ENCODE data around the gene PRKCE.

The PRKCE gene

DNA sequence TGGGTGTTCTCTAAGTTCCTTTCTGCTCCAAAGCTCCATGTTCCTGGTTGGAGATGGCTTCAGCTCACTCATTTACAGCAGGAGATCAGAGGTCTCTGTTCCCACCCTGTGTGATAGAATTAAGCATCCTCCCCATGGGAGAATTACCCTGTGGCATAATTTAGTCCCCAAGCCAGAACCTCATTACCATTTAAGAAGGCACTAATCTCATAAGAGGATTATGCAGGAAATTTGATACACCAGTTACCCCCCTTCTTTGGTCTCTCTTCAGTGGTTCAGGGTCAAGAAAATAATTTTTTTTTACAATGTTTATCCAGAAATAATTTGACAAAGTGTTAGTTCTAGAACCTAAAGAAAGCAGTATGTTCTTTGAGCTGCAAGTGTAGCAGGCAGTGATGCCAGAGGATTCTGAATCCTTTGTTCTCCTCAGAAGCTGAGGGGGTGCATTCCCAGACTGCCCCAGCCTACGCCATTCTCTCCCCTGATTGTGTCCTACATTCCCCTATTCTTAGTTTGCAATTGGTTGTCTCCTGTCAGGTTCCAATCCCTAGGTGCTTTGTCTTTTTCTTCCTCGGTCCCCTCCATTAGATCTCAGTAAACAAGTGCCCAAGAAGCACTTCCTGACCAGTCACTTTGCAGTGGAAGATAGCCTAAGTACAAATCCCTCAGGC is 163.6 kb downstream of the PRKCE start:
- H3K27ac Mint-ChIP-seq, result peak overlapping the region in 1 of 2 donors; percentile 27
- H3K4me1 Mint-ChIP-seq, result peaks cover 6% of the 10 kb centered on the region
- no peak for ATAC-seq

DNA sequence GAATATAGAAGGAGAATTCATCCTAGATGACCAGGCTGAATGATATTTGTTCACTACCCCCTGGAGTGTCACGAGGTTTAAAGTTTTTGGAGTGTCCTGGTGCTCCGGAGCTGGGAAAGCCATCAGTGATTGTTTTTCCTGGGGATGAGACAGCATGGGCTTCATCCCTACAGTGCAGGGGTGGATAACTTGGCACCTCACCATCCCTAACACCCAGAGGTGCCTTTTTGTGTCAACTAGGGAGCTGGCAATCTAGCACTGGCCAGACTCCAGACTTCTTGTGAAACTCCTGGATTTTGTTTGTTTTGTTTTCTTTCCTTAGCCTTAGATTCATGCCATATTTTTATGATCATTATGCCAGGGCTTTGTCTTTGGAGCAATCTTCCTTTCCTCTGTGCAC is 164.8 kb downstream of the PRKCE start:
- DNase-seq (no peak), ATAC-seq (no peak)
- Mint-ChIP-seq H3K9me3 (no peaks in the 10 kb centered on the region), H3K4me3 (no peak overlapping the region), H3K27me3 (no peaks in the 10 kb centered on the region), H3K27ac (no peak overlapping the region), H3K4me1 (peaks cover 11% of the 10 kb centered on the region)

More for the DNA sequence above, 163.6 kb downstream of the PRKCE start:
- no peak for DNase-seq
- Mint-ChIP-seq H3K4me3 (no peak overlapping the region), H3K9me3 (no peaks in the 10 kb centered on the region), H3K27me3 (no peaks in the 10 kb centered on the region)

DNA sequence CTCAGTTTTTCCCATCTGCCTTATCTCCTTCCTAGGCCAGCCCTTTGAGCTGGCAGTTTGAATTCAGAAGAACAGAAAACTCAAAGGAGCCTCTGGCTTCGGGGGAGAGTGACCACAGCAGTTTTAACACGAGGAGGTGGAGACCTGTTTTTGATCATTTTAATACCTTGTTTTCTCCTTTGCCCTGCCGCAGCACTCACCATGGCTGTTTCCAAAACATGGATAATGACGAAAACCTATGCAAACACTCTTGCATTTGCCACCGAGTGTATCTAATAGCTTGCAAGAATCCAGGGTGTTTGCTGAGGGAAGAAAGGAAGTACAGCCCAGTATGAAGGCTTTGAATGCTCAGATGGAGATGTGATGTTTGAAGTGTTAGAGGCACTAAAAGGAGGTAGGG is 167.1 kb downstream of the PRKCE start:
- Mint-ChIP-seq H3K4me3 (no peak overlapping the region), H3K9me3 (no peaks in the 10 kb centered on the region), H3K27ac (no peak overlapping the region), H3K27me3 (no peaks in the 10 kb centered on the region), H3K4me1 (peaks cover 19% of the 10 kb centered on the region)
- DNase-seq (no peak), ATAC-seq (no peak)

DNA sequence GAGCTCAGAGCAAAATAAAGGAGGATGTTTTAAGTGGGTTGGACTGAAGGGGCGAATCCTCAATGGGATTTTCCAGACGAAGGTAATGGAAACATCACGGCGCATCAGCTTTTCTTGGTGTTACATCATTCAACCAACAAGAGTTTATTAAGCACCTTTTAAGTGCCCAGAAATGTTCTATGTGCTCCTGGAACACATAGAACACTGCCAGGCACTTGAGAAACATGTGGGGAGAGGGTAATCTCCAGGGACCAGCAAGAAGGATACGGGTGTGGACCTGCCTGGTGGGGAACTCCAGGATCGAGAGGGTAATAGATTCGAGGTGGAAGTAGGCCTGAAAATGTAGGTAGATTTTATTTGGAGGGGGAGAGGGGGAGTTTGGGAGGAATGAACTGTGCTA is 168.6 kb downstream of the PRKCE start:
- Mint-ChIP-seq H3K9me3 (no peaks in the 10 kb centered on the region), H3K27ac (peak overlapping the region in 1 of 2 donors; percentile 86), H3K4me3 (no peak overlapping the region), H3K4me1 (peaks cover 25% of the 10 kb centered on the region), H3K27me3 (no peaks in the 10 kb centered on the region)
- ATAC-seq, result no peak
- DNase-seq, result no peak

DNA sequence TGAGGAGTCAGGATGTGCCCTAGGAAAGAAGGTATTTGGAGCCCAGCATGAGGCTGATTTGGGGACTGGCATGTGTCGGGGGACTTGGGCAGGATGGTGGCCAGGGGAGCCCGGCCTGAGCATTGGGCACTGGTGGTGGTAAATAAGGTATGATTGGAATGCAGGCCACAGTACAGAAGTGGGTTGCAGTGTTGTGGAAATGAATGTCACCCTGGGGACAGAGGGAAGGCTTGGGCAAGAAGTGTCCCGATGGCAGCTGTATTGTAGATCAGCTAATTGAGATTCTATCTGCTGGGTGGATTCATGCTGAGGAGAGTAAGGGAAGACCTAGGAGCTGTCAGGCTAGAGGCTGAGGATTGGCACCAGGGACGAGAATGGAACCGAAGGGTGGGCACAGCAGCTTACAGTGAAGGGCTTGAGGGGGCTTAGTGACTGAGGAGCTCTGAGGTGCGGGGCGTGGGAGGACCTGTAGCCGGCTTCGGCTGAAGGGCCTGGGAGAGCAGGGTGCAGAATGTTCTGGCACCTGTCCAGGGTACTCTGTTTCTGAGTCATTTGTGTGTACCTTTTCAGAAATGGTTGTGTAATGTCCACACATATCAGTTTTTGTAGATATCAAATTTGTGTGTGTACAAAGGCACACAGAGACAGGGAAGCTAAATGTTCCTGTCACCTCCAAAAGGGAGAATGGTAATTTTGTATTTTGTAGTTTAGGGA is 170.2 kb downstream of the PRKCE start:
- Mint-ChIP-seq H3K4me1 (peaks cover 26% of the 10 kb centered on the region), H3K27me3 (no peaks in the 10 kb centered on the region)
- ATAC-seq, result no peak

DNA sequence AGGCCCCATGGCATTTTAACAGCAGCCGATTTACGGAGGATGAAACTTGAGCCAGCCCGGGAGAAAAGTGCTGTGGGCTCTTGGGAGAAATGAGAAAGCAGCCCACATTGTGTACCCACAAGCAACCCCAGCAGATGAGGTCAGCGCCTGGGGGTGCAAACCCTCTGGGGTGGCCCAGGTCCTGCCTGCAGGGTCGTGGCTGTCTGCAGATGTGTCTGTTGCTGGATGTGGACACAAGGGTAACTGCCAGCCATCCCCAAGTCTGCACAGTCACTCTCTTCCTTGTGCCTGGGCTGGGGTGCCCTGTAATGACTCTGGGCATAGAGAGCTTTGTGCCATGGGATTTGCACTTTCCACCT is 170.8 kb downstream of the PRKCE start:
- Mint-ChIP-seq H3K27ac (no peak overlapping the region), H3K9me3 (no peaks in the 10 kb centered on the region)

More for the DNA sequence above, 170.2 kb downstream of the PRKCE start:
- no peak overlapping the region for H3K27ac Mint-ChIP-seq
- no peak for DNase-seq
- H3K9me3 Mint-ChIP-seq, result no peaks in the 10 kb centered on the region
- no peak overlapping the region for H3K4me3 Mint-ChIP-seq

DNA sequence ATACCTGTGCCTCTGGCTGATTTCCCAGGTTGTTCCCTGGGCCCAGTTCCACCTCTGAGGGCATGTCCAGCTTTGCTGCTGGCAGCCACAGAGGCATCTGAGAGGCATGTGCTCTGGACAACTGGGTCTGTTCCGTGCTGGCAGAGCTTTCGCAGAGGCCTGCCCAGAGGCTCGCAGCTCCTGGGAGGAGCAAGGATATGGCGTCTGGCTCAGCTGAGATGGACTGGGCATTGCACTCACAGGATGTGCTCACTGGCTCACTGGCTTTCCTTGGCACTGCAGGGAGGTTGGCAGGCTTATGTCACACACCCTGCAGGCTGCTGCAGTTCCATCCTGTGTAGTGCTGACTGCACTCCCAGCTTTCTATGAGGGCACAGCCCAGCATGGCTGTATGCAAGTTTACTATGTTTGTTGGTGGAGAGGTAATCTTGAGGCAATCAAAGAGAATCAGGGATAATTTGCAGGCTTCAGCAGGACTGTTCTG is 172.3 kb downstream of the PRKCE start:
- peaks cover 26% of the 10 kb centered on the region for H3K4me1 Mint-ChIP-seq
- no peak for DNase-seq
- no peak overlapping the region for H3K4me3 Mint-ChIP-seq
- no peaks in the 10 kb centered on the region for H3K27me3 Mint-ChIP-seq
- peak; percentile 28 for ATAC-seq
- H3K27ac Mint-ChIP-seq, result no peak overlapping the region
- H3K9me3 Mint-ChIP-seq, result no peaks in the 10 kb centered on the region

More for the DNA sequence above, 170.8 kb downstream of the PRKCE start:
- Mint-ChIP-seq H3K27me3 (no peaks in the 10 kb centered on the region), H3K4me3 (no peak overlapping the region), H3K4me1 (peaks cover 26% of the 10 kb centered on the region)
- DNase-seq, result no peak
- ATAC-seq, result no peak

DNA sequence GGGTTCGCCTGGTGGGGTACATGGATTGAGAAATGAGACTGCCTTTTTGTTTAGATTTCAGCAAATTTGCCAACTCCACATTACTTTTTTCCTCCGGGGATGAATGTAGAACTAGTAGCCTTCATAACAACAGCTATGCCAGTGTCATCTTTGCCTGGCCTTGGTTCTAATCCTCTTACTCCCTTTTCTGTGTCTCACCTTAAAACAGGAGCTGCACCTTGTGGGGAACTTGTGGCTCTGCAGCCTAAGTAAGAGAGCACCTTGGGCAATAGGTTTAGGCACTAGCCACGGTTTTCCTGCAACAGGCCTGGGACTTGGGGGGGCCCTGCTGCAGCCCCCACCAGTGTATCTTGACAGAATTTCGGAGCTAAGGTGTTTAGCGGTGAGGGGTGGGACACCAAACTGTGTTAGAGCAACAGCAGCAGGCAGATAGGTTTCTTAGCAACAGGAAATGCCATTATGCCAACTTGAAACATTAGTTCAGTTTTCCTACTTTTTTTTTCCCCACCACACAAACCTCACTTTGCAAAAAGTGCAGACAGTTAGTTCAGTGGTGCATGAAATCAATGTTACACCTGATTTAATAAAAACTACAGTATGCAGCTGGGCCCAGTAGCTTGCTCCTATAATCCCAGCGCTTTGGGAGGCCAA is 173.7 kb downstream of the PRKCE start:
- H3K27me3 Mint-ChIP-seq, result no peaks in the 10 kb centered on the region
- H3K4me1 Mint-ChIP-seq, result peaks cover 19% of the 10 kb centered on the region
- H3K9me3 Mint-ChIP-seq, result peaks cover 4 to 7% of the 10 kb centered on the region in 2 donors
- DNase-seq, result no peak
- H3K27ac Mint-ChIP-seq, result peak overlapping the region in 1 of 2 donors; percentile 82
- H3K4me3 Mint-ChIP-seq, result no peak overlapping the region
- no peak for ATAC-seq

DNA sequence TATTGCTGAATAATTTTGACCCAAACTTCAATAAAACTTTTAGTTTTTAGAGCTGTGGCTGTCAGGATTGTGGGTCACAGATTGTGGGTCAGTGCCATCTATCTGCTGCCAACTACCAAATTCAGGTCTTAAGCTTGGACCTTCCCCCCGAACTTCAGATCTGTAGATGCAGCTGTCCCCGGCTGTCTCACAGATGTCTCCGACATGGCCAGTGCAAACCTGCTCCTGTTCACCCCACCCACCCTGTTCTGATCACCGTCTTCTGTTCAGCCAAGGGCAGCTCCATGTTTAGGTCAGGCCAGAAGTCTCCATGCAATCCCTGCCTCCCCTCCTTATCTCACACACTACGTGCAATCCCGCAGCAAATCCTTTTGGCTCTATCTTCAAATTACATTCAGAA is 175.0 kb downstream of the PRKCE start:
- Mint-ChIP-seq H3K4me1 (peaks cover 13% of the 10 kb centered on the region), H3K27ac (no peak overlapping the region), H3K27me3 (no peaks in the 10 kb centered on the region), H3K9me3 (peaks cover 18 to 20% of the 10 kb centered on the region in 2 donors), H3K4me3 (no peak overlapping the region)
- no peak for DNase-seq
- no peak for ATAC-seq

DNA sequence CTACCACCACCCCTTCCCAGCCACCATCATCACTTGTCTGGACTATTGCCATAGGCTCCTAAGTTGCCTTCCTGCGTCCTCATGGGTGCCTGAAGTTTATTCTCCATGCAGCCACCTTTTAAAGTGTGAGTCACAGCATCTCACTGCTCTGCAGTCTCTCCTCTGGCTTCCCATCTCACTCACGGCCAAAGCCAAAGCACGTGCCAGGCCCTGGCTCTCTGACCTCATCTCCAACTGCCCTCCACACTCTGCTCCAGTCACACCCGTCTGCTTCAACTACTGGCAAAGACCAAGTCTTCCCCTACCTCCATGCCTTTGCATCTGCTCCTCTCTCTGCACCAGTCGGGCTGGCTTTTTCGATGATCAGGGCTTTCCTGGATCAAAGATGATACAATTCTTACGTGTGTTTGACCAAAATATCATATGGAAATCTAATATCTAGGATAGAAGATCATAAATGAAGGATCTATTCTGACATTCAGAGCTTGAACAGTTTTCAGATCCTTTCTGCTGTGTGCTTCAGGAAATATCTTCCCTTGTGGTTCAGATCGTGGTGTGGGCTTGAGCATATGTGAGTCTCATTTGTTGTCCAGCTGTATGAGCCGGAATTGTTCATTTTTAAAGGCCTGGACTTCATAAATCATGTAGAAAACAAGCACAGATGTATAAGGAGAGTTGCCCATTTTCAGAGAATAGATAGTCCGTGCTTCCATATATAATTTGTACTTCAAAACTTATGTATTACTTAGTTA is 175.6 kb downstream of the PRKCE start:
- no peaks in the 10 kb centered on the region for H3K27me3 Mint-ChIP-seq
- DNase-seq (no peak), ATAC-seq (no peak)
- peaks cover 18 to 20% of the 10 kb centered on the region in 2 donors for H3K9me3 Mint-ChIP-seq
- peaks cover 7% of the 10 kb centered on the region for H3K4me1 Mint-ChIP-seq
- no peak overlapping the region for H3K27ac Mint-ChIP-seq
- H3K4me3 Mint-ChIP-seq, result no peak overlapping the region

DNA sequence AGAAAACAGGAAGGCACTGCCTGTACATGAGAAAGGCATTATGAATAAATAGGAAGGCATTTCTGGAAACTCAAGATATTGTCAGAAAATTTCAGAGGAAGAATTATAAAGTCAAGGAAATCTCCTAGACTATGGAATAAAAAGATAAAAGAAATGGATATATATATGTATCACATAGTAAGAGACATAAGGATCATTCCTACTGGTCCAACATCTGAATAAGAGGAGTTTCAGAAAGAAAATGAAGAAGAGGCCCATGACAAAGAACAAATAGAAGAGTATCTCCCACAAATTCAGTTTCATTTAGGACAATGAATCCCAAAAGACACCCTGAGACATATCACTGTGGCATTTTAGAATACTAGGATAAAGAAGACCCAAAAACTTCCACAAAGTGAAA is 178.8 kb downstream of the PRKCE start:
- no peak overlapping the region for H3K4me3 Mint-ChIP-seq
- no peaks in the 10 kb centered on the region for H3K4me1 Mint-ChIP-seq
- peaks cover 18 to 20% of the 10 kb centered on the region in 2 donors for H3K9me3 Mint-ChIP-seq
- H3K27ac Mint-ChIP-seq, result no peak overlapping the region
- DNase-seq (no peak), ATAC-seq (no peak)
- no peaks in the 10 kb centered on the region for H3K27me3 Mint-ChIP-seq

DNA sequence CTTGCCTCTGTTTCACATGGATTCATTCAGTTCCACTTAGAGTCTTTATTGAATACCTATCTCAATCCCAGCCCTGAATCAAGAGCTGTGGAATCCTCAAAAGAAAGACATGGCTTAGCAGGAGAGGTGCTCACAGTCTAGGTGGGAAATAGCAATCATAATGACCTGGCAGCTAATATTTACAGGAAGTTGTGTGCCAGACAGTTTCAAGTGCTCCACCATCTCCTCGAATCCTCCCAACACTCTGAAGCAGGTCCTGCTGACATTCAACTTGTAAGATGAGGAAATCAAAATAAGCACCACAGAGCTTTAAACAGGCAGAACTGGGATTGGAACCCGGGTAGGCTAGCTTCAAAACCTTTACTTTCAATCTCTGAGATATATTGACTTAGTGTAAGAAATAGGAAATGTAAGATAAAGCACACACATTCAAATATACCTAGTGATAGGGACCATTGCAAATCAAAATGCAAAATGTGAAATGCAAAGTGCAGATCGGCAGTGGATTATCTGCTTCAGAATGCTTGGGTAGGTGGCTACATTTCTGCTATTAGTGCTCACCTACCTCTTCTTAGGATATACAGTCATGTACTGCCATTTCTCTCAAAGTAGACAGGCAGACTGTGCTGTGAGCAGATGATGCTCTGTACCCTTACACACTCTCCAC is 182.0 kb downstream of the PRKCE start:
- Mint-ChIP-seq H3K27ac (no peak overlapping the region), H3K27me3 (no peaks in the 10 kb centered on the region), H3K4me1 (peaks cover 9% of the 10 kb centered on the region), H3K4me3 (no peak overlapping the region), H3K9me3 (peaks cover 18 to 20% of the 10 kb centered on the region in 2 donors)
- no peak for ATAC-seq
- no peak for DNase-seq

DNA sequence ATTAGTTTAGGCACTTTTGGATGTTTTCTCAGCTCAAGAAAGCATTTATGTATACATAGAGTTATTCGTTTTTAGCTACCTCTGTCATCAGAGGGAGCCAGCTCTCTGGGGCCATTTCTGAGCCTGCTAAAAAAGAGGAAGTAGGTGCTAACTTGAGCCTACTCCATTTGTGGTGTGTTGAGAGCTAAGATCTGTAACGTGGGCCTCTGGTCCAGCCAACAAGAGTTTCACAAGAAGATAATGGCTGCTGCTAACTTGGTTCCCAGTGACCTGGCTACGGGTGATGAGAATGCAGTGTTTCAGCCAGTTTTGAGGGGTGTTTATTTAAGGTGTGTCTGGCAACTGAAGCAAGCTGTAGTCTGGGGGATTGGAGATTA is 182.5 kb downstream of the PRKCE start:
- Mint-ChIP-seq H3K4me1 (peaks cover 9% of the 10 kb centered on the region), H3K4me3 (no peak overlapping the region), H3K27me3 (no peaks in the 10 kb centered on the region), H3K9me3 (peaks cover 18 to 20% of the 10 kb centered on the region in 2 donors), H3K27ac (no peak overlapping the region)
- no peak for DNase-seq
- no peak for ATAC-seq

DNA sequence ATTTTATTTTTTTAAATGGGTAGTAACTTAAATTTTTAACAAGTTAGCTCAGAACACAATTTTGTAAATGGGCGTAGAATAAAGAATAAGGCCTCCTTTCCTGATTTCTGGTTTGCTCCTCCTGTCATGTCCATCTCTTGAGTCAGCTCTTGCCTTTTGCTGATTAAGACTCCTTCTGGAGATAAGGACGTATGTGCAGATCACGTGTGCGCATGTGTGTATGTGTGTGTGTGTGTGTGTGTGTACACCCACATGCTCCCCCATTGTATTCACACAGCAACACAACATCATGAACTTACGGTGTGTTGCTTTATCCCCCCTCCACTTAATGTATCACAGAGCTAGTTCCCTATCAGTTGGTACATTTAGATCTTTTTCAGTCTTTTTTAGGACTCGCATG is 182.9 kb downstream of the PRKCE start:
- DNase-seq (no peak), ATAC-seq (no peak)
- Mint-ChIP-seq H3K9me3 (peaks cover 18% of the 10 kb centered on the region in 2 donors), H3K27ac (no peak overlapping the region), H3K27me3 (no peaks in the 10 kb centered on the region), H3K4me1 (peaks cover 9% of the 10 kb centered on the region), H3K4me3 (no peak overlapping the region)

DNA sequence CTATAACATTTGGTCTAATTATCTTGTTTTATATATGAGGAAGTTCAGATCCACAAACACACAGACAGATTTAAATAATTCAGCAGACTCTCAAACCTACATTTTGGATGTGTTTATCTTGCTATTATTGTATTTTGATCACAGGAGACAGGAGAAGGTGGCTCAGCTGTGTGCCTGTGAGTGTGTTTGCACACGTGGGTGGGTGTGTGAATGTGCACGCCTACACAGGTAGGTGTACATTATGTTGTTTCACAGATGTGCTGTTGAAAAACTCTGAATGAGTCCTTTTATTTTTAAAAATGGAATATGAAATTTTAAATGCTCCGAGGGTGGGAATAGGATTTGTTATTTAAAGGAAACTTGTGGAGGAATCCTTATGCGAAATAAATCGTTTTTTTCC is 183.4 kb downstream of the PRKCE start:
- no peak overlapping the region for H3K4me3 Mint-ChIP-seq
- H3K4me1 Mint-ChIP-seq, result peaks cover 9% of the 10 kb centered on the region
- ATAC-seq, result no peak
- peaks cover 16 to 17% of the 10 kb centered on the region in 2 donors for H3K9me3 Mint-ChIP-seq
- H3K27ac Mint-ChIP-seq, result no peak overlapping the region
- DNase-seq, result no peak
- no peaks in the 10 kb centered on the region for H3K27me3 Mint-ChIP-seq
